Bronchial epithelial cell (primary cell): ENCODE measurements around the gene TBX6. TPM values are rescaled to one million over a fixed set of nuclear protein-coding genes. Genes with fewer than 3 reads are reported as not detected.
"Not testable (repeated sequence)": the region's sequence is repeated elsewhere in the genome, so short reads cannot be mapped to it uniquely, and the experiment has no call there.

Experiments used
- DNase-seq: peaks from one replicate; pipeline ENCODE4 v3.0.0-alpha.2; 2010; ENCODE audit warnings: low read depth
- FAIRE-seq: peaks from 2 replicates; lab custom pipeline; 2011; peaks lifted over from hg19 to GRCh38; lab: Jason Lieb, UNC
- H3K27me3 ChIP-seq: 2 replicates; pipeline ENCODE4 v1.5.1; 2011; ENCODE audit warnings: low read length; ENCODE audit not compliant: control insufficient read depth, insufficient read depth
- H3K36me3 ChIP-seq: 2 replicates; pipeline ENCODE4 v1.5.1; 2011; ENCODE audit warnings: low read length; ENCODE audit not compliant: control insufficient read depth, insufficient read depth
- H3K4me3 ChIP-seq: 2 replicates; pipeline ENCODE4 v1.5.1; 2011; ENCODE audit warnings: mild to moderate bottlenecking, low read depth, low read length, control low read depth
- CTCF ChIP-seq: IDR thresholded peaks from 2 replicates; pipeline ENCODE4 v1.5.1; 2011; ENCODE audit warnings: mild to moderate bottlenecking, moderate library complexity, low read length, control low read depth, inconsistent platforms; ENCODE audit not compliant: insufficient read depth, severe bottlenecking
- total RNA-seq: library from RNA; depleted of rRNA; stranded (reverse); fragments of >200 nt; gene quantifications from 2 replicates; pipeline ENCODE4 v1.2.1, GENCODE V29; 2014

The TBX6 gene
- total RNA-seq, 1 donor from 2014 or later: 0.26 TPM

GRCh38 chr16:30120340-30121105 is 28.8 kb upstream of the TBX6 start:
- no peak for TF ChIP-seq CTCF
- DNase-seq (no peak), FAIRE-seq (no peak)
- Histone ChIP-seq H3K4me3 (no peak overlapping the region), H3K27me3 (no peaks in the 10 kb centered on the region), H3K36me3 (no peaks in the 10 kb centered on the region)

GRCh38 chr16:30119428-30119827 is 27.7 kb upstream of the TBX6 start:
- FAIRE-seq (no peak), DNase-seq (peak; percentile 20)
- Histone ChIP-seq H3K36me3 (no peaks in the 10 kb centered on the region), H3K27me3 (no peaks in the 10 kb centered on the region), H3K4me3 (no peak overlapping the region)
- TF ChIP-seq CTCF: no peak

GRCh38 chr16:30117768-30118167 is 26.0 kb upstream of the TBX6 start:
- no peaks in the 10 kb centered on the region for H3K27me3 ChIP-seq
- DNase-seq: no peak
- H3K4me3 ChIP-seq: no peak overlapping the region
- FAIRE-seq: no peak
- no peaks in the 10 kb centered on the region for H3K36me3 ChIP-seq
- no peak for TF ChIP-seq CTCF

- no peak for DNase-seq
- H3K27me3 ChIP-seq: no peaks in the 10 kb centered on the region
- H3K36me3 ChIP-seq: no peaks in the 10 kb centered on the region
- H3K4me3 ChIP-seq: no peak overlapping the region
- FAIRE-seq: no peak
- no peak for TF ChIP-seq CTCF
Observed at GRCh38 chr16:30116291-30117207, 24.8 kb upstream of the TBX6 start.

GRCh38 chr16:30115238-30115637 is 23.5 kb upstream of the TBX6 start:
- no peak for TF ChIP-seq CTCF
- no peak for FAIRE-seq
- Histone ChIP-seq H3K36me3 (no peaks in the 10 kb centered on the region), H3K27me3 (no peaks in the 10 kb centered on the region), H3K4me3 (no peak overlapping the region)
- no peak for DNase-seq

- FAIRE-seq, H3K4me3 ChIP-seq, DNase-seq, H3K27me3 ChIP-seq, H3K36me3 ChIP-seq: not testable (repeated sequence)
Observed at GRCh38 chr16:30114833-30115232, 23.1 kb upstream of the TBX6 start.
